ENCODE measurements around the gene INPP5D. TPM values are rescaled to one million over a fixed set of nuclear protein-coding genes. Genes with fewer than 3 reads are reported as not detected.

The INPP5D gene
- total and polyA plus RNA-seq, 3 donors from 2014 or later: 5.7 to 12.7 (median 11.2) TPM

DNA sequence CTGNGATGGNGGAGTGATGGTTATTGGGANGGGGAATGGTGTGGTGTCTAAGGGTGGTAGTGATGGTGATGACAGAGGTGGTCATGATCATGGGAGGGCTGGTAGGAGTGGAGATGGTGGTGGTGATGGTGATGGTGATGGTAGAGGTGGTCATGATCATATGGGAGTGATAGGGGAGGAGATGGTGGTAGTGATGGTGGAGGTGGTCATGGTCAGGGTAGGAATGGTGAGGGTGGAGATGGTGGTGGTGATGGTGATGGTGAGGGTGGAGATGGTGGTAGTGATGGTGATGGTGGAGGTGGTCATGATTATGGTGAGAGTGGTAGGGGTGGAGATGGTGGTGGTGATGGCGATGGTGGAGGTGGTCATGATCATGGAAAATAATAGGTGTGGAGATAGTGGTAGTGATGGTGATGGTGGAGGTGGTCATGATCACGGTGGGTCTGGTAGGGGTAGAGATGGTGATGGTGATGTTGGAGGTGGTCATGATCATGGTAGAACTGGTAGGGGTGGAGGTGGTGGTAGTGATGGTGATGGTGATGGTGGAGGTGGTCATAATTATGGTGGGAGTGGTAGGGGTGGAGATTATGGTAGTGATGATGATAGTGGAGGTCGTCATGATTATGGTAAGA, 83.7 kb downstream of the INPP5D start:
- no peak for DNase-seq
- intact Hi-C loops (cut with DNase I; ENCODE audit: low total_unique reads): no loop called here
- 85 to 94% methylated on average over 3 of the region's 3 CpGs for WGBS, 2 donors
- Histone ChIP-seq H3K9me3 (no peaks in the 10 kb centered on the region), H3K27ac (no peak overlapping the region), H3K27me3 (no peaks in the 10 kb centered on the region), H3K4me3 (no peak overlapping the region), H3K4me1 (no peaks in the 10 kb centered on the region), H3K36me3 (ENCODE audit: low read depth, missing control alignments) (no peaks in the 10 kb centered on the region)
- TF ChIP-seq CTCF (IDR thresholded peaks at IDR 0.05) (no peak), POLR2A (IDR thresholded peaks at IDR 0.05) (no peak)

GRCh38 chr2:233145726-233146125, 85.6 kb downstream of the INPP5D start:
- H3K4me3 ChIP-seq: no peak overlapping the region
- no peaks in the 10 kb centered on the region for H3K9me3 ChIP-seq
- no peak overlapping the region for H3K27ac ChIP-seq
- no peak for DNase-seq
- no peaks in the 10 kb centered on the region for H3K27me3 ChIP-seq
- no peak for TF ChIP-seq CTCF (IDR thresholded peaks at IDR 0.05)
- no peaks in the 10 kb centered on the region for H3K4me1 ChIP-seq
- intact Hi-C loops (cut with DNase I; ENCODE audit: low total_unique reads): no loop called here
- WGBS, 2 donors: 87 to 88% methylated on average over 8 of the region's 8 CpGs
- no peaks in the 10 kb centered on the region for H3K36me3 ChIP-seq (ENCODE audit: low read depth, missing control alignments)

DNA sequence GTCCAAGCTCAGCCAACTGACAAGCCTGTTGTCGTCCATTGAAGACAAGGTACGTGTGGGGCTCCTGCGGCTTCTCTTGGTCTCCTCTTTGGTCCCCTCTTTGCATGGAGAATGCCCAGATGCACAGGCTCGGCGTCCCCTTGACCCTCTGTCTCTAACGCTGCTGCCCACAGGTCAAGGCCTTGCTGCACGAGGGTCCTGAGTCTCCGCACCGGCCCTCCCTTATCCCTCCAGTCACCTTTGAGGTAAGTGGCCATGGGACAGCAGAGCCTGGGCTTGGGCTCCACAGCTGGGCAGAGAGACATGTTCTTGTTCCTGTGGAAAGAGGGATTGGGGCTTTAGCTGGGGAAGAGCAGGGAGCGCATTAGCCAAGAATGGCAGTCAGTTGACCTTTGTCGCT, 86.1 kb downstream of the INPP5D start:
- WGBS, 2 donors: 85 to 86% methylated on average over 6 to 11 of the region's 11 CpGs
- no peak overlapping the region for H3K27ac ChIP-seq
- no peak for TF ChIP-seq CTCF (IDR thresholded peaks at IDR 0.05)

DNA sequence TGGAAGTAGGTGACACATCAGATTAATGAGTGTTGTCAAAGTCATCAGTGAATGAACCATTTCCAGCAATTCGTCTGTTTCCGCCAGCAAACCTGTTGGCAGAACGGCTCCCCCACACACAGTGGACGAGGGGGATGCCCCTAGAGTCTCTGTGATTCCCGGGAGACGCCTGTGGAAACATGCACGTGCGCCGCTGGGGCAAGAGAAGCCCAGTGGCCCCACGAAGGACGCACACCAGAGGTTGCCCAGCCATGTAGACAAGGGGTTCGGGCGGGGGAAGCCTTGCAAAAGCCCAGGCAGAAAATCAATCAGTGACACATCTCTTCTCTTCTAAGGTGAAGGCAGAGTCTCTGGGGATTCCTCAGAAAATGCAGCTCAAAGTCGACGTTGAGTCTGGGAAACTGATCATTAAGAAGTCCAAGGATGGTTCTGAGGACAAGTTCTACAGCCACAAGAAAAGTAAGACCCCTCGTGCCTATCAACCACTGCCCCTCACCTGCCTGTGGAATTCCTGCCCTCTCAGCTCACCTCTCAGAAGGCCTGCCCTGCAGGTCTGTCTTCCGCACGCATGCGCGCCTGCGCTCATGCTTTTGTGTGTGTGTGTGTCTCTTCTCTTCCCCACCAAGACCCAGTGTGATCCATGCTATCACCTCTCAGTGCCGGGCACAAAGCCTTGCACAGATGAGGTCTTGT, 87.1 kb downstream of the INPP5D start:
- H3K4me3 ChIP-seq: no peak overlapping the region
- DNase-seq: no peak
- WGBS, 2 donors: 71 to 83% methylated on average over 12 to 22 of the region's 22 CpGs
- TF ChIP-seq POLR2A (IDR thresholded peaks at IDR 0.05) (no peak), CTCF (IDR thresholded peaks at IDR 0.05) (no peak)
- H3K27ac ChIP-seq: no peak overlapping the region
- intact Hi-C loops (cut with DNase I; ENCODE audit: low total_unique reads): no loop called here
- H3K4me1 ChIP-seq: no peaks in the 10 kb centered on the region
- H3K27me3 ChIP-seq: no peaks in the 10 kb centered on the region
- H3K9me3 ChIP-seq: no peaks in the 10 kb centered on the region
- no peaks in the 10 kb centered on the region for H3K36me3 ChIP-seq (ENCODE audit: low read depth, missing control alignments)

More for the DNA sequence above, 86.1 kb downstream of the INPP5D start:
- H3K9me3 ChIP-seq: no peaks in the 10 kb centered on the region
- H3K4me1 ChIP-seq: no peaks in the 10 kb centered on the region
- H3K36me3 ChIP-seq (ENCODE audit: low read depth, missing control alignments): no peaks in the 10 kb centered on the region
- intact Hi-C loops (cut with DNase I; ENCODE audit: low total_unique reads): no loop called here
- no peaks in the 10 kb centered on the region for H3K27me3 ChIP-seq
- no peak for DNase-seq
- no peak overlapping the region for H3K4me3 ChIP-seq

- Histone ChIP-seq H3K36me3 (ENCODE audit: low read depth, missing control alignments) (no peaks in the 10 kb centered on the region), H3K9me3 (no peaks in the 10 kb centered on the region), H3K27me3 (no peaks in the 10 kb centered on the region), H3K4me3 (no peak overlapping the region), H3K4me1 (no peaks in the 10 kb centered on the region), H3K27ac (no peak overlapping the region)
- 86 to 100% methylated on average over 1 of the region's 1 CpG for WGBS, 2 donors
- TF ChIP-seq POLR2A (IDR thresholded peaks at IDR 0.05) (no peak), CTCF (IDR thresholded peaks at IDR 0.05) (no peak)
- DNase-seq: no peak
- intact Hi-C loops (cut with DNase I; ENCODE audit: low total_unique reads): no loop called here
Observed at GRCh38 chr2:233147829-233148167, 87.7 kb downstream of the INPP5D start.

Data from testis (tissue), 3 donors.